Fibroblast of lung (primary cell): ENCODE measurements around the gene LGSN. TPM values are rescaled to one million over a fixed set of nuclear protein-coding genes. Genes with fewer than 3 reads are reported as not detected.

ENCODE experiments used
- DNase-seq, 2 donors: peaks; one replicate each; pipeline versions ENCODE4 v3.0.0 to v3.0.0-alpha.2; 2010; ENCODE audit warnings: low read depth in 2 of 2
- H2AFZ ChIP-seq: 2 replicates; pipeline ENCODE4 v1.5.1; 2012; ENCODE audit warnings: low read length, control low read depth, inconsistent platforms
- H3K27ac ChIP-seq: 2 replicates; pipeline ENCODE4 v1.5.1; 2011; ENCODE audit warnings: low read length, control low read depth; ENCODE audit not compliant: insufficient read depth
- H3K27me3 ChIP-seq: 2 replicates; pipeline ENCODE4 v1.5.1; 2011; ENCODE audit warnings: mild to moderate bottlenecking, low read length; ENCODE audit not compliant: control insufficient read depth, insufficient read depth
- H3K36me3 ChIP-seq: 2 replicates; pipeline ENCODE4 v1.5.1; 2011; ENCODE audit warnings: low read length; ENCODE audit not compliant: control insufficient read depth, insufficient read depth
- H3K4me1 ChIP-seq: 2 replicates; pipeline ENCODE4 v1.5.1; 2011; ENCODE audit warnings: low read length; ENCODE audit not compliant: control insufficient read depth, insufficient read depth; ENCODE audit errors: extremely low read depth
- H3K4me2 ChIP-seq: 2 replicates; pipeline ENCODE4 v1.5.1; 2011; ENCODE audit warnings: low read length, control low read depth; ENCODE audit not compliant: insufficient read depth; ENCODE audit errors: extremely low read depth
- H3K4me3 ChIP-seq, 4 experiments: fragments of 200-600 bp in 1 of 4; sonication (generic) in 1 of 4; replicated peaks in 1 of 4; 2 replicates each; pipeline ENCODE4 v1.5.1; 2011 to 2016; ENCODE audit warnings: low read length in 4 of 4, low read depth in 3 of 4, mild to moderate bottlenecking in 3 of 4, control low read depth in 2 of 4, inconsistent platforms in 1 of 4, mixed read lengths in 1 of 4; ENCODE audit not compliant: insufficient read depth in 1 of 4; ENCODE audit errors: control extremely low read depth in 1 of 4
- H3K79me2 ChIP-seq: 2 replicates; pipeline ENCODE4 v1.5.1; 2012; ENCODE audit warnings: mild to moderate bottlenecking, low read length, inconsistent platforms; ENCODE audit not compliant: control insufficient read depth, insufficient read depth
- H3K9ac ChIP-seq: 2 replicates; pipeline ENCODE4 v1.5.1; 2011; ENCODE audit warnings: mild to moderate bottlenecking, low read length, control low read depth; ENCODE audit not compliant: insufficient read depth
- H3K9me3 ChIP-seq: 2 replicates; pipeline ENCODE4 v1.5.1; 2012; ENCODE audit warnings: low read depth, low read length; ENCODE audit not compliant: control insufficient read depth, insufficient read depth
- H4K20me1 ChIP-seq: 2 replicates; pipeline ENCODE4 v1.5.1; 2011; ENCODE audit warnings: low read length; ENCODE audit not compliant: control insufficient read depth, insufficient read depth; ENCODE audit errors: extremely low read depth
- CTCF ChIP-seq, 2 donors: IDR thresholded peaks in 1 of 2; conservative IDR thresholded peaks in 1 of 2; 1 replicate in 1 of 2; 2 replicates in 1 of 2; pipeline ENCODE4 v1.5.1; 2011 to 2012; ENCODE audit warnings: low read length in 2 of 2, control low read depth in 1 of 2, inconsistent platforms in 1 of 2, low read depth in 1 of 2, mild to moderate bottlenecking in 1 of 2
- EZH2 ChIP-seq: IDR thresholded peaks from 2 replicates; pipeline ENCODE4 v1.5.1; 2012; ENCODE audit warnings: low read length, control low read depth, mild to moderate bottlenecking; ENCODE audit errors: missing control alignments
- polyA plus RNA-seq, 2 donors: library from polyadenylated mRNA; depleted of rRNA in 1 of 2; stranded (reverse) in 1 of 2; unstranded in 1 of 2; fragments of >200 nt; gene quantifications; 2 replicates each; pipeline ENCODE4 v1.2.1, GENCODE V29; 2011 to 2012; ENCODE audit warnings: missing spikeins in 1 of 2
- total RNA-seq: library from RNA; depleted of rRNA; stranded (reverse); fragments of >200 nt; gene quantifications from 2 replicates; pipeline ENCODE4 v1.2.1, GENCODE V29; 2014

Gene LGSN
- total and polyA plus RNA-seq, 2 donors (not counting 1 experiment from before 2014, with no cell fraction given): under 0.01 TPM; not detected in 1

GRCh38 chr6:63272397-63272796 is 47.4 kb downstream of the LGSN start:
- no peak overlapping the region for H3K9ac ChIP-seq
- no peak overlapping the region for H3K27ac ChIP-seq
- H3K4me1 ChIP-seq: no peaks in the 10 kb centered on the region
- no peak overlapping the region for H2AFZ ChIP-seq
- peak in 1 of 2 donors; percentile 40 for DNase-seq
- H3K9me3 ChIP-seq: no peaks in the 10 kb centered on the region
- H3K36me3 ChIP-seq: no peaks in the 10 kb centered on the region
- no peak overlapping the region for H3K4me2 ChIP-seq
- H3K4me3 ChIP-seq: no peak overlapping the region
- H4K20me1 ChIP-seq: no peaks in the 10 kb centered on the region
- no peaks in the 10 kb centered on the region for H3K27me3 ChIP-seq
- TF ChIP-seq EZH2 (no peak), CTCF (conservative IDR thresholded peaks at IDR 0.05 in 1 of 2, IDR thresholded peaks at IDR 0.05 in 1 of 2; ENCODE audit: low read depth in 1 of 2, low read length in 2 of 2) (peak; percentile 14 to 24)
- no peaks in the 10 kb centered on the region for H3K79me2 ChIP-seq

DNA sequence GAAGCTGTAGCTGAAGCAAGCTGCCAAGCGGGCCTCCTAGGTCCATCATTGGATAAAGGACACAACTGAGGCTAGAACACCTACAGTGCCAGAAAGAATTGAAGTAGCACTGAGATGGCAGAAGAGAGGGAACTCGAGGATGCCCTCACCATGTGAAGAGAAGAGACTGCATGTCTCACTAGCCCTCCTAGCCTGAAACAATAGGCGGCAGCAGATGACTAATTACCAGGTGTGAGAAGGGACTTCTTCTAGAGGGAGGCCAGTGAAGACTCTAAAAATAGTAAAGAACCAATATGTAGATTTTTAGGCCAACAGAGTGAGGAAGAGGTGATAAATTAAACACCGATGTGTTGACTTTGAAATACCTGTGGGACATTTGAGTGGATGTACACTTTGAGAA is 50.3 kb downstream of the LGSN start:
- Histone ChIP-seq H2AFZ (no peak overlapping the region), H3K9me3 (no peaks in the 10 kb centered on the region), H3K36me3 (no peaks in the 10 kb centered on the region), H3K4me3 (no peak overlapping the region), H3K27ac (no peak overlapping the region), H3K27me3 (no peaks in the 10 kb centered on the region), H3K79me2 (no peaks in the 10 kb centered on the region), H4K20me1 (no peaks in the 10 kb centered on the region), H3K4me2 (no peak overlapping the region), H3K9ac (no peak overlapping the region), H3K4me1 (no peaks in the 10 kb centered on the region)
- DNase-seq: no peak
- TF ChIP-seq CTCF (conservative IDR thresholded peaks at IDR 0.05 in 1 of 2, IDR thresholded peaks at IDR 0.05 in 1 of 2; ENCODE audit: low read depth in 1 of 2, low read length in 2 of 2) (no peak), EZH2 (no peak)

- Histone ChIP-seq H3K4me2 (no peak overlapping the region), H2AFZ (no peak overlapping the region), H3K79me2 (no peaks in the 10 kb centered on the region), H3K4me3 (no peak overlapping the region), H3K27ac (no peak overlapping the region), H4K20me1 (no peaks in the 10 kb centered on the region), H3K4me1 (no peaks in the 10 kb centered on the region), H3K27me3 (no peaks in the 10 kb centered on the region), H3K9ac (no peak overlapping the region), H3K9me3 (no peaks in the 10 kb centered on the region), H3K36me3 (no peaks in the 10 kb centered on the region)
- no peak for DNase-seq
- TF ChIP-seq CTCF (conservative IDR thresholded peaks at IDR 0.05 in 1 of 2, IDR thresholded peaks at IDR 0.05 in 1 of 2; ENCODE audit: low read depth in 1 of 2, low read length in 2 of 2): no peak
- no peak for TF ChIP-seq EZH2
These were observed 51.2 kb downstream of the LGSN start for GRCh38 chr6:63268574-63268973.
